Activated CD8-positive, alpha-beta memory T cell treated with anti-CD3 and anti-CD28 coated beads, Interleukin-2, amount 50 U/mL, for 1 hour (primary cell): ENCODE measurements around the gene POU6F2.
"Not testable (repeated sequence)": the region's sequence is repeated elsewhere in the genome, so short reads cannot be mapped to it uniquely, and the experiment has no call there.

Experiments used
- DNase-seq: peaks from one replicate; pipeline ENCODE4 v3.0.0-alpha.2; 2020; ENCODE audit errors: extremely low read depth

Gene POU6F2

GRCh38 chr7:38992203-38992602, 14.5 kb downstream of the POU6F2 start:
- no peak for DNase-seq

GRCh38 chr7:39001595-39001994, 23.9 kb downstream of the POU6F2 start:
- DNase-seq, result no peak

GRCh38 chr7:39002755-39003154, 25.0 kb downstream of the POU6F2 start:
- DNase-seq, result no peak

GRCh38 chr7:39005036-39005435, 27.3 kb downstream of the POU6F2 start:
- no peak for DNase-seq

- DNase-seq, result no peak
These were observed 27.8 kb downstream of the POU6F2 start for GRCh38 chr7:39005461-39005860.

- not testable (repeated sequence) for DNase-seq
These were observed 35.6 kb downstream of the POU6F2 start for GRCh38 chr7:39013049-39013939.

GRCh38 chr7:39016609-39017008, 38.9 kb downstream of the POU6F2 start:
- no peak for DNase-seq

GRCh38 chr7:39017369-39017915, 39.7 kb downstream of the POU6F2 start:
- no peak for DNase-seq

- no peak for DNase-seq
These were observed 45.1 kb downstream of the POU6F2 start for GRCh38 chr7:39022796-39023195.

- no peak for DNase-seq
These were observed 49.8 kb downstream of the POU6F2 start for GRCh38 chr7:39027491-39027890.

- DNase-seq, result no peak
These were observed 56.3 kb downstream of the POU6F2 start for GRCh38 chr7:39033885-39034624.

GRCh38 chr7:39035156-39035555, 57.4 kb downstream of the POU6F2 start:
- DNase-seq, result no peak

- DNase-seq, result no peak
These were observed 58.2 kb downstream of the POU6F2 start for GRCh38 chr7:39035903-39036302.

GRCh38 chr7:39042670-39043069, 65.0 kb downstream of the POU6F2 start:
- no peak for DNase-seq

- no peak for DNase-seq
These were observed 65.8 kb downstream of the POU6F2 start for GRCh38 chr7:39043531-39043930.

- no peak for DNase-seq
These were observed 66.8 kb downstream of the POU6F2 start for GRCh38 chr7:39044489-39044888.

GRCh38 chr7:39045231-39045630, 67.5 kb downstream of the POU6F2 start:
- no peak for DNase-seq

GRCh38 chr7:39051279-39051678, 73.6 kb downstream of the POU6F2 start:
- DNase-seq, result no peak

GRCh38 chr7:39051707-39052106, 74.0 kb downstream of the POU6F2 start:
- DNase-seq, result no peak

GRCh38 chr7:39054731-39055130, 77.0 kb downstream of the POU6F2 start:
- no peak for DNase-seq

GRCh38 chr7:39056153-39056552, 78.4 kb downstream of the POU6F2 start:
- DNase-seq, result no peak

- DNase-seq, result no peak
These were observed 85.1 kb downstream of the POU6F2 start for GRCh38 chr7:39062811-39063210.

- DNase-seq, result no peak
These were observed 91.3 kb downstream of the POU6F2 start for GRCh38 chr7:39069031-39069430.
